Liver (tissue), 9 donors: Measurements from ENCODE around the gene NKAIN2. TPM values are rescaled to one million over a fixed set of nuclear protein-coding genes. Genes with fewer than 3 reads are reported as not detected.
"Not testable (repeated sequence)": the region's sequence is repeated elsewhere in the genome, so short reads cannot be mapped to it uniquely, and the experiment has no call there.

Source experiments
- DNase-seq: peaks from one replicate; pipeline ENCODE4 v3.0.0-alpha.2; 2017; ENCODE audit warnings: low spot score
- H3K27ac ChIP-seq, 2 donors: one replicate each; pipeline ENCODE4 v1.7.0; 2013; ENCODE audit warnings: inconsistent platforms in 2 of 2, low read length in 2 of 2, control low read depth in 1 of 2, low read depth in 1 of 2, mild to moderate bottlenecking in 1 of 2
- H3K27me3 ChIP-seq, 4 donors: one replicate each; pipeline versions ENCODE4 v1.6.1 to v1.7.0; 2013; ENCODE audit warnings: low read length in 3 of 4, inconsistent platforms in 1 of 4, mild to moderate bottlenecking in 1 of 4, moderate library complexity in 1 of 4; ENCODE audit not compliant: control insufficient read depth in 4 of 4, insufficient read depth in 4 of 4
- H3K36me3 ChIP-seq, 4 donors: one replicate each; pipeline versions ENCODE4 v1.6.1 to v1.7.0; 2013; ENCODE audit warnings: low read length in 3 of 4, mild to moderate bottlenecking in 3 of 4, low read depth in 1 of 4, moderate library complexity in 1 of 4; ENCODE audit not compliant: control insufficient read depth in 4 of 4, insufficient read depth in 3 of 4
- H3K4me1 ChIP-seq, 4 donors: one replicate each; pipeline versions ENCODE4 v1.6.1 to v1.7.0; 2013; ENCODE audit warnings: low read length in 3 of 4, mild to moderate bottlenecking in 3 of 4, moderate library complexity in 1 of 4; ENCODE audit not compliant: control insufficient read depth in 4 of 4, insufficient read depth in 4 of 4
- H3K4me3 ChIP-seq, 3 donors: one replicate each; pipeline versions ENCODE4 v1.6.1 to v1.7.0; 2013; ENCODE audit warnings: low read length in 3 of 3, control low read depth in 1 of 3, low read depth in 1 of 3, mild to moderate bottlenecking in 1 of 3
- H3K9ac ChIP-seq, 2 donors: one replicate each; pipeline ENCODE4 v1.7.0; 2013; ENCODE audit warnings: low read length in 2 of 2, mild to moderate bottlenecking in 2 of 2, moderate library complexity in 2 of 2, control low read depth in 1 of 2, low read depth in 1 of 2
- H3K9me3 ChIP-seq, 4 donors: one replicate each; pipeline versions ENCODE4 v1.6.1 to v1.7.0; 2013; ENCODE audit warnings: low read length in 3 of 4; ENCODE audit not compliant: control insufficient read depth in 4 of 4
- ATF3 ChIP-seq: IDR thresholded peaks from 2 replicates; pipeline ENCODE4 v1.6.1; 2016; ENCODE audit warnings: antibody characterized with exemption
- EGR1 ChIP-seq, 2 donors: IDR thresholded peaks; 2 replicates each; pipeline ENCODE4 v1.6.1; 2016 to 2018; ENCODE audit warnings: antibody characterized with exemption in 2 of 2, low read depth in 2 of 2
- FOXA1 ChIP-seq: IDR thresholded peaks from 2 replicates; pipeline ENCODE4 v1.6.1; 2016; ENCODE audit warnings: antibody characterized with exemption
- GABPA ChIP-seq, 2 donors: IDR thresholded peaks in 1 of 2; conservative IDR thresholded peaks in 1 of 2; 2 replicates each; pipeline ENCODE4 v1.6.1; 2016; ENCODE audit warnings: antibody characterized with exemption in 2 of 2, mild to moderate bottlenecking in 1 of 2, moderate library complexity in 1 of 2
- HNF4G ChIP-seq: IDR thresholded peaks from 2 replicates; pipeline ENCODE4 v1.6.1; 2016; ENCODE audit warnings: antibody characterized with exemption
- JUND ChIP-seq, 2 donors: IDR thresholded peaks; 2 replicates each; pipeline ENCODE4 v1.6.1; 2016; ENCODE audit warnings: antibody characterized with exemption in 2 of 2
- MAX ChIP-seq: IDR thresholded peaks from 2 replicates; pipeline ENCODE4 v1.6.1; 2016; ENCODE audit warnings: antibody characterized with exemption
- NR2F2 ChIP-seq: IDR thresholded peaks from 2 replicates; pipeline ENCODE4 v1.6.1; 2016; ENCODE audit warnings: antibody characterized with exemption
- RAD21 ChIP-seq, 2 donors: IDR thresholded peaks; 2 replicates each; pipeline ENCODE4 v1.6.1; 2016; ENCODE audit warnings: antibody characterized with exemption in 2 of 2, mild to moderate bottlenecking in 2 of 2
- REST ChIP-seq: IDR thresholded peaks from 2 replicates; pipeline ENCODE4 v1.6.1; 2016; ENCODE audit warnings: antibody characterized with exemption, mild to moderate bottlenecking
- RXRA ChIP-seq, 2 donors: IDR thresholded peaks; 2 replicates each; pipeline ENCODE4 v1.6.1; 2017 to 2018; ENCODE audit warnings: antibody characterized with exemption in 2 of 2, mild to moderate bottlenecking in 1 of 2
- SP1 ChIP-seq: IDR thresholded peaks from 2 replicates; pipeline ENCODE4 v1.6.1; 2018; ENCODE audit warnings: antibody characterized with exemption, mild to moderate bottlenecking
- TAF1 ChIP-seq: conservative IDR thresholded peaks from 2 replicates; pipeline ENCODE4 v1.6.1; 2016; ENCODE audit warnings: antibody characterized with exemption, mild to moderate bottlenecking
- YY1 ChIP-seq: IDR thresholded peaks from 2 replicates; pipeline ENCODE4 v1.6.1; 2016; ENCODE audit warnings: antibody characterized with exemption, mild to moderate bottlenecking
- WGBS: extraction: QIAGEN DNeasy Blood & Tissue Kit; methylation state at CpG from one replicate; pipeline ENCODE4 v1.1.7; 2013; 5-methylcytosine and 5-hydroxymethylcytosine counted together
- polyA plus RNA-seq, 2 donors: library from polyadenylated mRNA; stranded (reverse) in 1 of 2; unstranded in 1 of 2; fragments of 200-250 nt in 1 of 2; fragments of >200 nt in 1 of 2; fragmentation: Nextera tagmentation in 1 of 2; extraction: Ambion mirVana in 1 of 2; gene quantifications; one replicate each; pipeline versions ENCODE4 v1.2.1 to v1.2.3, GENCODE V29; 2013 to 2015
- total RNA-seq, 2 donors: library from RNA; depleted of rRNA; stranded (reverse); fragments of >200 nt; gene quantifications; one replicate each; pipeline ENCODE4 v1.2.3, GENCODE V29; 2014
- donor health status: healthy.
- donor health status: healthy.
- donor health status: healthy.
- donor health status: healthy.
- donor health status: healthy.

The NKAIN2 gene
- total and polyA plus RNA-seq, 4 donors, result 0.05 to 0.14 TPM; not detected in 2

- not testable (repeated sequence) for DNase-seq, H3K36me3 ChIP-seq, H3K9me3 ChIP-seq, H3K27ac ChIP-seq, H3K4me3 ChIP-seq, H3K27me3 ChIP-seq, H3K9ac ChIP-seq, H3K4me1 ChIP-seq
- 81% methylated on average over 3 of the region's 3 CpGs for WGBS
These were observed 760.5 kb downstream of the NKAIN2 start for GRCh38 chr6:124564125-124564524.

- Histone ChIP-seq H3K27me3 (no peaks in the 10 kb centered on the region), H3K9me3 (no peaks in the 10 kb centered on the region), H3K9ac (no peak overlapping the region), H3K4me1 (no peaks in the 10 kb centered on the region), H3K36me3 (no peaks in the 10 kb centered on the region), H3K4me3 (no peak overlapping the region), H3K27ac (no peak overlapping the region)
- no peak for DNase-seq
- WGBS, result 67% methylated on average over 5 of the region's 5 CpGs
- no peak for TF ChIP-seq RAD21 (IDR thresholded peaks at IDR 0.05)
- no peak for TF ChIP-seq REST
- no peak for TF ChIP-seq NR2F2
- TF ChIP-seq RXRA (IDR thresholded peaks at IDR 0.05), result no peak
- TF ChIP-seq JUND (IDR thresholded peaks at IDR 0.05), result no peak
- TF ChIP-seq TAF1, result no peak
- no peak for TF ChIP-seq ATF3
- no peak for TF ChIP-seq YY1
- no peak for TF ChIP-seq MAX
These were observed 763.7 kb downstream of the NKAIN2 start for GRCh38 chr6:124567401-124567800.

- H3K36me3 ChIP-seq, result no peaks in the 10 kb centered on the region
- H3K4me3 ChIP-seq, result no peak overlapping the region
- no peaks in the 10 kb centered on the region for H3K9me3 ChIP-seq
- WGBS, result 62% methylated on average over 1 of the region's 1 CpG
- TF ChIP-seq GABPA (IDR thresholded peaks at IDR 0.05 in 1 of 2, conservative IDR thresholded peaks at IDR 0.05 in 1 of 2) (no peak), EGR1 (IDR thresholded peaks at IDR 0.05; ENCODE audit: low read depth in 2 of 2) (no peak), HNF4G (no peak), REST (no peak), YY1 (no peak), FOXA1 (no peak), RAD21 (IDR thresholded peaks at IDR 0.05) (no peak), SP1 (no peak), RXRA (IDR thresholded peaks at IDR 0.05) (no peak), MAX (no peak)
- H3K27ac ChIP-seq, result no peak overlapping the region
- no peak overlapping the region for H3K9ac ChIP-seq
- no peaks in the 10 kb centered on the region for H3K4me1 ChIP-seq
- no peaks in the 10 kb centered on the region for H3K27me3 ChIP-seq
- DNase-seq, result no peak
These were observed 770.3 kb downstream of the NKAIN2 start for GRCh38 chr6:124573953-124574352.
